T47D (cell line): ENCODE results near the gene GP2.
"Not testable (repeated sequence)": the region's sequence is repeated elsewhere in the genome, so short reads cannot be mapped to it uniquely, and the experiment has no call there.

Source experiments
- DNase-seq, 2 experiments: peaks; one replicate each; pipeline versions ENCODE4 v3.0.0 to v3.0.0-alpha.2; 2011 to 2012; ENCODE audit warnings: low read depth in 1 of 2, low spot score in 1 of 2
- JUND ChIP-seq: IDR thresholded peaks from 2 replicates; pipeline ENCODE4 v1.6.1; 2012; ENCODE audit warnings: low read depth
- in situ Hi-C: cut with HindIII; loops from 2 replicates; pipeline ENCODE4 v1.10.0; 2016; ENCODE audit warnings: low sequenced_read_pairs, low pct_unique_long_range_greater_than_20kb

The GP2 gene

GRCh38 chr16:20344611-20345010, 17.3 kb upstream of the GP2 start:
- in situ Hi-C loops, result no loop called here
- TF ChIP-seq JUND, result no peak
- no peak for DNase-seq

- no peak for TF ChIP-seq JUND
These were observed 12.4 kb upstream of the GP2 start for GRCh38 chr16:20339744-20340143.

GRCh38 chr16:20336955-20337354, 9.6 kb upstream of the GP2 start:
- TF ChIP-seq JUND, result no peak

More at GRCh38 chr16:20339744-20340143, 12.4 kb upstream of the GP2 start:
- in situ Hi-C loops, result no loop called here
- DNase-seq, result no peak

GRCh38 chr16:20334396-20334795, 7.1 kb upstream of the GP2 start:
- no peak for TF ChIP-seq JUND
- in situ Hi-C loops, result no loop called here
- DNase-seq, result no peak

More at GRCh38 chr16:20336955-20337354, 9.6 kb upstream of the GP2 start:
- no peak for DNase-seq
- in situ Hi-C loops, result no loop called here

- no peak for DNase-seq
- TF ChIP-seq JUND, result no peak
- in situ Hi-C loops, result no loop called here
These were observed 5.8 kb upstream of the GP2 start for GRCh38 chr16:20333120-20333519.

- no peak for TF ChIP-seq JUND
- no peak for DNase-seq
- in situ Hi-C loops, result no loop called here
These were observed 5.1 kb upstream of the GP2 start for GRCh38 chr16:20332411-20332810.

GRCh38 chr16:20331635-20332034, 4.3 kb upstream of the GP2 start:
- in situ Hi-C loops, result no loop called here
- DNase-seq, result no peak
- TF ChIP-seq JUND, result no peak

- DNase-seq, result no peak
- no peak for TF ChIP-seq JUND
- in situ Hi-C loops, result no loop called here
These were observed 2.3 kb upstream of the GP2 start for GRCh38 chr16:20329392-20330138.

- in situ Hi-C loops, result no loop called here
- DNase-seq, result no peak
- no peak for TF ChIP-seq JUND
These were observed 992 bp downstream of the GP2 start for GRCh38 chr16:20326321-20326720.

- TF ChIP-seq JUND, result no peak
- in situ Hi-C loops, result no loop called here
- DNase-seq, result no peak
These were observed 2.3 kb downstream of the GP2 start for GRCh38 chr16:20325005-20325404.

- TF ChIP-seq JUND, result no peak
- in situ Hi-C loops, result no loop called here
- no peak for DNase-seq
These were observed 3.7 kb downstream of the GP2 start for GRCh38 chr16:20323591-20324117.

GRCh38 chr16:20322696-20323095, 4.6 kb downstream of the GP2 start:
- no peak for TF ChIP-seq JUND
- no peak for DNase-seq
- in situ Hi-C loops, result no loop called here

GRCh38 chr16:20321671-20322070, 5.6 kb downstream of the GP2 start:
- no peak for DNase-seq
- in situ Hi-C loops, result no loop called here
- no peak for TF ChIP-seq JUND

GRCh38 chr16:20321051-20321450, 6.3 kb downstream of the GP2 start:
- in situ Hi-C loops, DNase-seq: not testable (repeated sequence)
